ENCODE data around the gene MCTP1. TPM values are rescaled to one million over a fixed set of nuclear protein-coding genes. Genes with fewer than 3 reads are reported as not detected.

The MCTP1 gene
- total RNA-seq, 2 donors from 2014 or later = 6.6 to 11.2 TPM

GRCh38 chr5:94810281-94810680 lies 474.6 kb downstream of the MCTP1 start:
- no peaks in the 10 kb centered on the region for H3K9me3 Mint-ChIP-seq

GRCh38 chr5:94808497-94808896 lies 476.4 kb downstream of the MCTP1 start:
- Mint-ChIP-seq H3K4me3 (peak overlapping the region; percentile 48), H3K27me3 (peaks cover 0 to 2% of the 10 kb centered on the region in 2 donors), H3K9me3 (no peaks in the 10 kb centered on the region), H3K4me1 (ENCODE audit: low read depth in 2 of 2) (peaks cover 7 to 10% of the 10 kb centered on the region in 2 donors), H3K36me3 (no peaks in the 10 kb centered on the region), H3K27ac (peak overlapping the region; percentile 3 to 30)
- peak in 1 of 2 donors; percentile 59 for ATAC-seq
- DNase-seq (ENCODE audit: low spot score) = no peak

More at GRCh38 chr5:94810281-94810680, 474.6 kb downstream of the MCTP1 start:
- ATAC-seq (no peak), DNase-seq (ENCODE audit: low spot score) (no peak)
- Mint-ChIP-seq H3K27ac (peak overlapping the region in 1 of 2 donors; percentile 8), H3K36me3 (no peaks in the 10 kb centered on the region), H3K27me3 (peaks cover 0 to 2% of the 10 kb centered on the region in 2 donors), H3K4me3 (no peak overlapping the region), H3K4me1 (ENCODE audit: low read depth in 2 of 2) (peaks cover 7 to 10% of the 10 kb centered on the region in 2 donors)

- ATAC-seq (no peak), DNase-seq (ENCODE audit: low spot score) (no peak)
- peaks cover 7 to 10% of the 10 kb centered on the region in 2 donors for H3K4me1 Mint-ChIP-seq (ENCODE audit: low read depth in 2 of 2)
- peak overlapping the region; percentile 3 to 30 for H3K27ac Mint-ChIP-seq
- H3K4me3 Mint-ChIP-seq = no peak overlapping the region
- peaks cover under 1% of the 10 kb centered on the region for H3K9me3 Mint-ChIP-seq
- H3K36me3 Mint-ChIP-seq = no peaks in the 10 kb centered on the region
- peaks cover 0 to 2% of the 10 kb centered on the region in 2 donors for H3K27me3 Mint-ChIP-seq
Measured at GRCh38 chr5:94807985-94808384, 476.9 kb downstream of the MCTP1 start.

- H3K4me1 Mint-ChIP-seq (ENCODE audit: low read depth in 2 of 2) = peaks cover 0 to 2% of the 10 kb centered on the region in 2 donors
- no peak for ATAC-seq
- DNase-seq (ENCODE audit: low spot score) = no peak
- peaks cover 5% of the 10 kb centered on the region for H3K9me3 Mint-ChIP-seq
- no peak overlapping the region for H3K4me3 Mint-ChIP-seq
- no peak overlapping the region for H3K27ac Mint-ChIP-seq
- peaks cover 0 to 2% of the 10 kb centered on the region in 2 donors for H3K27me3 Mint-ChIP-seq
- no peaks in the 10 kb centered on the region for H3K36me3 Mint-ChIP-seq
Measured at GRCh38 chr5:94802450-94802849, 482.4 kb downstream of the MCTP1 start.

- no peak for ATAC-seq
- H3K4me3 Mint-ChIP-seq = no peak overlapping the region
Measured at GRCh38 chr5:94796586-94796985, 488.3 kb downstream of the MCTP1 start.

GRCh38 chr5:94793816-94794198 lies 491.1 kb downstream of the MCTP1 start:
- Mint-ChIP-seq H3K27me3 (peaks cover 0 to under 1% of the 10 kb centered on the region in 2 donors), H3K9me3 (peaks cover 3% of the 10 kb centered on the region), H3K4me3 (peak overlapping the region; percentile 93), H3K4me1 (ENCODE audit: low read depth in 2 of 2) (peaks cover 56 to 72% of the 10 kb centered on the region in 2 donors), H3K27ac (peak overlapping the region; percentile 100), H3K36me3 (peaks cover 8% of the 10 kb centered on the region)
- no peak for DNase-seq (ENCODE audit: low spot score)
- ATAC-seq = peak; percentile 79 to 86

More at GRCh38 chr5:94796586-94796985, 488.3 kb downstream of the MCTP1 start:
- DNase-seq (ENCODE audit: low spot score) = no peak
- H3K36me3 Mint-ChIP-seq = no peaks in the 10 kb centered on the region
- peaks cover 0 to 2% of the 10 kb centered on the region in 2 donors for H3K27me3 Mint-ChIP-seq
- H3K4me1 Mint-ChIP-seq (ENCODE audit: low read depth in 2 of 2) = peaks cover 42 to 48% of the 10 kb centered on the region in 2 donors
- H3K27ac Mint-ChIP-seq = peak overlapping the region in 1 of 2 donors; percentile 100
- peaks cover 5% of the 10 kb centered on the region for H3K9me3 Mint-ChIP-seq

- DNase-seq (ENCODE audit: low spot score) (peak; percentile 68), ATAC-seq (peak; percentile 96)
- H3K9me3 Mint-ChIP-seq = peaks cover 3% of the 10 kb centered on the region
- H3K36me3 Mint-ChIP-seq = peaks cover 10% of the 10 kb centered on the region
- H3K4me1 Mint-ChIP-seq (ENCODE audit: low read depth in 2 of 2) = peaks cover 60 to 77% of the 10 kb centered on the region in 2 donors
- no peaks in the 10 kb centered on the region for H3K27me3 Mint-ChIP-seq
- H3K4me3 Mint-ChIP-seq = peak overlapping the region; percentile 93
- peak overlapping the region; percentile 100 for H3K27ac Mint-ChIP-seq
Measured at GRCh38 chr5:94793113-94793815, 491.6 kb downstream of the MCTP1 start.

GRCh38 chr5:94791829-94792228 lies 493.1 kb downstream of the MCTP1 start:
- H3K27me3 Mint-ChIP-seq = no peaks in the 10 kb centered on the region
- no peak for ATAC-seq
- DNase-seq (ENCODE audit: low spot score) = no peak
- peaks cover 3% of the 10 kb centered on the region for H3K9me3 Mint-ChIP-seq
- H3K4me3 Mint-ChIP-seq = peak overlapping the region; percentile 93
- H3K36me3 Mint-ChIP-seq = peaks cover 10% of the 10 kb centered on the region
- peak overlapping the region; percentile 100 for H3K27ac Mint-ChIP-seq
- H3K4me1 Mint-ChIP-seq (ENCODE audit: low read depth in 2 of 2) = peaks cover 62 to 80% of the 10 kb centered on the region in 2 donors

- Mint-ChIP-seq H3K9me3 (no peaks in the 10 kb centered on the region), H3K27ac (peak overlapping the region; percentile 68 to 100), H3K27me3 (no peaks in the 10 kb centered on the region), H3K36me3 (peaks cover 10% of the 10 kb centered on the region), H3K4me1 (ENCODE audit: low read depth in 2 of 2) (peaks cover 39 to 51% of the 10 kb centered on the region in 2 donors), H3K4me3 (peak overlapping the region; percentile 57)
- ATAC-seq (peak in 1 of 2 donors; percentile 24), DNase-seq (ENCODE audit: low spot score) (no peak)
Measured at GRCh38 chr5:94788527-94788926, 496.4 kb downstream of the MCTP1 start.

GRCh38 chr5:94784536-94785505 lies 500.1 kb downstream of the MCTP1 start:
- Mint-ChIP-seq H3K4me3 (no peak overlapping the region), H3K27ac (no peak overlapping the region), H3K36me3 (peaks cover 5% of the 10 kb centered on the region), H3K9me3 (no peaks in the 10 kb centered on the region), H3K27me3 (peaks cover 0 to 6% of the 10 kb centered on the region in 2 donors), H3K4me1 (ENCODE audit: low read depth in 2 of 2) (peaks cover 14 to 18% of the 10 kb centered on the region in 2 donors)
- ATAC-seq = no peak
- no peak for DNase-seq (ENCODE audit: low spot score)

- H3K4me1 Mint-ChIP-seq (ENCODE audit: low read depth in 2 of 2) = no peaks in the 10 kb centered on the region
- no peak for DNase-seq (ENCODE audit: low spot score)
- H3K27ac Mint-ChIP-seq = no peak overlapping the region
- H3K4me3 Mint-ChIP-seq = no peak overlapping the region
- no peaks in the 10 kb centered on the region for H3K9me3 Mint-ChIP-seq
- ATAC-seq = no peak
- peaks cover 16 to 17% of the 10 kb centered on the region in 2 donors for H3K27me3 Mint-ChIP-seq
- H3K36me3 Mint-ChIP-seq = no peaks in the 10 kb centered on the region
Measured at GRCh38 chr5:94782383-94782782, 502.5 kb downstream of the MCTP1 start.

- DNase-seq (ENCODE audit: low spot score) (no peak), ATAC-seq (no peak)
- H3K36me3 Mint-ChIP-seq = no peaks in the 10 kb centered on the region
- peaks cover 0 to 4% of the 10 kb centered on the region in 2 donors for H3K4me1 Mint-ChIP-seq (ENCODE audit: low read depth in 2 of 2)
- no peak overlapping the region for H3K4me3 Mint-ChIP-seq
- H3K27ac Mint-ChIP-seq = no peak overlapping the region
- H3K9me3 Mint-ChIP-seq = no peaks in the 10 kb centered on the region
- peaks cover 20 to 22% of the 10 kb centered on the region in 2 donors for H3K27me3 Mint-ChIP-seq
Measured at GRCh38 chr5:94779684-94780083, 505.2 kb downstream of the MCTP1 start.

GRCh38 chr5:94778732-94779131 lies 506.2 kb downstream of the MCTP1 start:
- H3K4me3 Mint-ChIP-seq = no peak overlapping the region

More at GRCh38 chr5:94778732-94779131, 506.2 kb downstream of the MCTP1 start:
- no peak for DNase-seq (ENCODE audit: low spot score)
- no peaks in the 10 kb centered on the region for H3K36me3 Mint-ChIP-seq
- H3K9me3 Mint-ChIP-seq = no peaks in the 10 kb centered on the region
- peak overlapping the region in 1 of 2 donors; percentile 4 for H3K27ac Mint-ChIP-seq
- H3K27me3 Mint-ChIP-seq = peaks cover 20 to 22% of the 10 kb centered on the region in 2 donors
- no peak for ATAC-seq
- H3K4me1 Mint-ChIP-seq (ENCODE audit: low read depth in 2 of 2) = peaks cover 0 to 4% of the 10 kb centered on the region in 2 donors
